ENCODE measurements around the gene NCOA6.

Gene NCOA6

DNA sequence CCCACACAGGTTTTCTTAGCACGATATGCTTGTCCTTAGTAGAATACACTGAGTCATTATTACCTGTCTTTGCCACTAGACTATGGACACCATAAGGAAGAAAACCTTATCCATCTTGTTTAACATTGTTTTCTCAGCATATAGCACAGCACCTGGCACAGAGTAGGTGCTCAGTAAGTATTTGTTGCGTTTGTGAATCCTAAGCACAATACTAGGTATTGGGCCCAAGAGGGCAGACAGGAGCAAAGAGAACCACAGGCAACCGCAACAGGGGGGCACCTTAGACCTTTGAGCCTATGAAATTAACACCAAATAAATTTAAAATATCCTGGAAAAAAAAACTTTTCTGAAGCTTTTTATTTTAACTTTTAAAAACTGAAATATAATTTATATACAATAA is 3.7 kb upstream of the NCOA6 start:
- TF ChIP-seq, protein P1, sequence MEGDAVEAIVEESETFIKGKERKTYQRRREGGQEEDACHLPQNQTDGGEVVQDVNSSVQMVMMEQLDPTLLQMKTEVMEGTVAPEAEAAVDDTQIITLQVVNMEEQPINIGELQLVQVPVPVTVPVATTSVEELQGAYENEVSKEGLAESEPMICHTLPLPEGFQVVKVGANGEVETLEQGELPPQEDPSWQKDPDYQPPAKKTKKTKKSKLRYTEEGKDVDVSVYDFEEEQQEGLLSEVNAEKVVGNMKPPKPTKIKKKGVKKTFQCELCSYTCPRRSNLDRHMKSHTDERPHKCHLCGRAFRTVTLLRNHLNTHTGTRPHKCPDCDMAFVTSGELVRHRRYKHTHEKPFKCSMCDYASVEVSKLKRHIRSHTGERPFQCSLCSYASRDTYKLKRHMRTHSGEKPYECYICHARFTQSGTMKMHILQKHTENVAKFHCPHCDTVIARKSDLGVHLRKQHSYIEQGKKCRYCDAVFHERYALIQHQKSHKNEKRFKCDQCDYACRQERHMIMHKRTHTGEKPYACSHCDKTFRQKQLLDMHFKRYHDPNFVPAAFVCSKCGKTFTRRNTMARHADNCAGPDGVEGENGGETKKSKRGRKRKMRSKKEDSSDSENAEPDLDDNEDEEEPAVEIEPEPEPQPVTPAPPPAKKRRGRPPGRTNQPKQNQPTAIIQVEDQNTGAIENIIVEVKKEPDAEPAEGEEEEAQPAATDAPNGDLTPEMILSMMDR (IDR thresholded peaks at IDR 0.05), result no peak
- H3K4me1 ChIP-seq, result peaks cover 0 to 8% (median 6%) of the 10 kb centered on the region in 4 donors
- H3K27me3 ChIP-seq, result no peaks in the 10 kb centered on the region
- H3K9me3 ChIP-seq, result no peaks in the 10 kb centered on the region
- DNase-seq, result no peak
- no peak overlapping the region for H3K27ac ChIP-seq
- intact Hi-C loops (cut with DNase I; ENCODE audit: low total_unique reads), result loop anchor here (10.0 kb wide), 1 partner anchor 446 kb away; the partner anchor contains the start of gene MMP24OS
- H3K4me3 ChIP-seq, result no peak overlapping the region
- no peaks in the 10 kb centered on the region for H3K36me3 ChIP-seq

DNA sequence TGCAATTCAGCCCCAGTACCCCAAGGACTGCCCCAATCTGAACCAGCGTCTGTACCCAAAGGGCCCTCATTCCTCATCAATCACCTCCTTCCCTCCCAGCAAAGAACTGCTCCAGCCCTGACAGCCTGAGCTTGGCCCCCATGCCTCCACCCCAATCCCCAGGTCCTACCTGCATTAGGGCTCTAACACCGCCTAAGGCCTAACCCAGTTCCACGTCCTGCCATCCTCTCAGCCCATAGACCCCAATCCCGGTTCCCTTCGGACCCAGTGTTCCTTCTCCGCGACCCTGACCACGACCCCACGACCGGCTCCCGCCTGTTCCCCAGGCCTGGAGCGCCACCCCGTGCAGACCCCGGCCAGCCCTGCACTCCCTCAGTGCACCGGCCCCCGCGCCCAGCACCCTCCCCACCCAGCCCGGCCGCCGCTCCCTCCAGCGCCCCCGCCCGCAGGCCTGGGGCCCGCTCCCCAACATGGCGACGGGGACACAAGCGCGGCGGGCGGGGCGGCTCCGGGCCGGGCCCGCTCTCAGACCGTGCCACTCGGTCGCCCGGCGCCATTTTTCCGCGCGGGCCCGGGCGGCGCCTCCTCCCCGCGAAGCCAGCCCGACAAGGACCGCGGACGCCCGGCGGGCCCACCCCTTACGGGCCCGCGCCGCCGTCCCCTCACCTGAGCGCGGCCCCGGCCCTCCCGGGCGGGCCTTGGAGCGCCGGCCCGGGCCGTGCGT is 483 bp downstream of the NCOA6 start:
- no peaks in the 10 kb centered on the region for H3K9me3 ChIP-seq
- peaks cover 0 to 45% (median 14%) of the 10 kb centered on the region in 4 donors for H3K4me1 ChIP-seq
- no peaks in the 10 kb centered on the region for H3K27me3 ChIP-seq
- no peaks in the 10 kb centered on the region for H3K36me3 ChIP-seq
- H3K27ac ChIP-seq, result peak overlapping the region; percentile 85 to 91
- TF ChIP-seq, protein P1 (IDR thresholded peaks at IDR 0.05), result no peak
- H3K4me3 ChIP-seq, result peak overlapping the region; percentile 85 to 91
- peak; percentile 43 to 79 for DNase-seq
- intact Hi-C loops (cut with DNase I; ENCODE audit: low total_unique reads), result loop anchor here (10.0 kb wide), 1 partner anchor 450 kb away; the partner anchor contains the start of gene MMP24OS

DNA sequence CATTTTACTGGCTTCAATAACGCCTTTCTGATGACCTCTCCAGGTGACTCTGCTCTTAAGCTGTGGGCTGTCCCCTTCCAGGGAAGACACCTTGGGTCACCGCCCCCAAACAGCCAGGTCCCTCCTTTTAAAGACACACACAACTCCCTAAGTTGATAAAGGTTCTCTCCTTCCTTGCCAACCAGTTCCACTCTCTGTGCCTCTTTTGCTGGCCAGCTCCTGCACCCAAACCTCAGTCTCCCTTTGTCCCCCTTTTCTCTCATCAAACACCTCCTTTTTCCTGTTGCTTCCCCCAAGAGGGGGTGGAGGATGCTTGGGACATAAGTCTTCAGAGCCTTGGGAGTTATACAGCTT is 1.0 kb downstream of the NCOA6 start:
- Histone ChIP-seq H3K4me3 (peak overlapping the region; percentile 85 to 91), H3K9me3 (no peaks in the 10 kb centered on the region), H3K36me3 (no peaks in the 10 kb centered on the region), H3K27ac (peak overlapping the region; percentile 85 to 91), H3K4me1 (peaks cover 0 to 48% (median 14%) of the 10 kb centered on the region in 4 donors), H3K27me3 (no peaks in the 10 kb centered on the region)
- TF ChIP-seq, protein P1 (IDR thresholded peaks at IDR 0.05), result no peak
- intact Hi-C loops (cut with DNase I; ENCODE audit: low total_unique reads), result loop anchor here (10.0 kb wide), 1 partner anchor 450 kb away; the partner anchor contains the start of gene MMP24OS
- peak in 1 of 2 donors; percentile 54 for DNase-seq

DNA sequence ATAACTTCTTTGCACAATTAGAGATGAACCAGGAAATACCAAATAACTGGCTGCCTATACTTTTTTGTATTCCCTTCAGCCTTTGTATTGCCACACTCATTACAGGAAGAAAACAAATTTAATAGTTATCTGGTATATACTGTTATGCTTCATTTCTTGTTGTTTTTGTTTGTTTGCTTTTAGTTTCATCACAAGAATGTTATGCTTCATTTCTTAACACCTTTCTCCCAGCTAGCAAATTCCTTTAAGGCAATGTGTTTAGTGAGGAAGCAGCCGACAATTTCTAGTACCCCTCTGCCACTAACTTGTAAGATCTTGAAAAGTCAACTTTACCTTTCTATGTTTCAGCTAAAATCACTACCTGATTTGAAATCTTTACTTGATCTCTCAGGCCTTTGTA is 1.4 kb downstream of the NCOA6 start:
- peaks cover 0 to 50% (median 14%) of the 10 kb centered on the region in 4 donors for H3K4me1 ChIP-seq
- DNase-seq, result no peak
- H3K27me3 ChIP-seq, result no peaks in the 10 kb centered on the region
- intact Hi-C loops (cut with DNase I; ENCODE audit: low total_unique reads), result loop anchor here (10.0 kb wide), 1 partner anchor 451 kb away; the partner anchor contains the start of gene MMP24OS
- TF ChIP-seq, protein P1 (IDR thresholded peaks at IDR 0.05), result no peak
- no peaks in the 10 kb centered on the region for H3K9me3 ChIP-seq
- peak overlapping the region; percentile 85 to 91 for H3K4me3 ChIP-seq
- peak overlapping the region; percentile 85 to 91 for H3K27ac ChIP-seq
- H3K36me3 ChIP-seq, result no peaks in the 10 kb centered on the region

DNA sequence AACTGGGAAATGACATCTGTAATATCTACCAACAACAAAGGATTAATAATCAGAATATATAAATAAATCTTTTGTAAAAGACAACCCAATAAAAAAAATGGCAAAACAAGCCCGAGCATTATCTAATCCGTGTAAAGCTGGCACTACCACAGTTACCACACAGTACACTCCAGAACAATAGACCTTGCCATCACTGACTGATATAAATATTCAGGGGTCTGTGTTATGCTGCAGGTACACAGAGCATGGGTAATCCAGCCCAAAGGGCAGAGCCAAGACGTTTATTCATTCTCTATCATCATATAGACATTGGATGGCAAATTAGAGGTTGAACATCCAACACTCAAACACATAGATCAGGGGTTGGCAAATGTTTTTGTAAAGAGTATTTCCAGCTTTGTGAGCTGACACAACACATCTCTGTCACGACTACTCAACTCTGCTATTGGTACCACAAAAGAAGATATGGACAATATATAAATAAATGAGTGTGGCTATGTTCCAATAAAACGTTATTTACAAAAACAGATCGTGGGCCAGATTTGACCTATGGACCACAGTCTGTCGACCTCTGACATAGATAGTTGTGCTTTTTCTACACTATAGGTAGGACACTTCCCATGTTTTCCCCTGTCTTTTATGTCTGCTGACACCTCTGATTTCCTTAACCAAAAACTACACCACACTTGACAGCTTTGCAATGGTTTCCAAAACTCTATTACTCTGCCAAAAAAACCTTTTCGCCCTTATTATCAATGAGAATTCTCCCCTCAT is 4.5 kb downstream of the NCOA6 start:
- no peak overlapping the region for H3K27ac ChIP-seq
- peaks cover 0 to 69% (median 16%) of the 10 kb centered on the region in 4 donors for H3K4me1 ChIP-seq
- no peaks in the 10 kb centered on the region for H3K9me3 ChIP-seq
- no peaks in the 10 kb centered on the region for H3K36me3 ChIP-seq
- TF ChIP-seq, protein P1 (IDR thresholded peaks at IDR 0.05), result no peak
- intact Hi-C loops (cut with DNase I; ENCODE audit: low total_unique reads), result loop anchor here (10.0 kb wide), 1 partner anchor 454 kb away; the partner anchor contains the start of gene MMP24OS
- DNase-seq, result no peak
- H3K4me3 ChIP-seq, result no peak overlapping the region
- no peaks in the 10 kb centered on the region for H3K27me3 ChIP-seq
